SK-N-SH (cell line): Measurements from ENCODE around the gene RC3H2. TPM values are rescaled to one million over a fixed set of nuclear protein-coding genes. Genes with fewer than 3 reads are reported as not detected.

Experiments used
- CTCF ChIA-PET: fragments of 300-600, 350-600 bp; formaldehyde crosslinking; extraction: SDS; loops from one replicate; lab custom pipeline; 2021; lab: Yijun Ruan, JAX
- POLR2A ChIA-PET: fragments of 350-600 bp; sonication (Branson Sonifier 250); formaldehyde crosslinking; extraction: SDS; loops from one replicate; lab custom pipeline; 2020; ENCODE audit warnings: antibody characterized with exemption, inconsistent platforms; lab: Yijun Ruan, JAX
- DNase-seq: peaks from one replicate; pipeline ENCODE4 v3.0.0; 2012
- H2AFZ ChIP-seq: fragments of 200-600 bp; sonication (generic); 2 replicates; pipeline ENCODE4 v1.8.1; 2016; ENCODE audit warnings: antibody characterized with exemption, mild to moderate bottlenecking, low read depth
- H3F3A ChIP-seq: fragments of 200-600 bp; sonication (generic); replicated peaks from 2 replicates; pipeline ENCODE3; 2016; ENCODE audit warnings: antibody characterized with exemption, mild to moderate bottlenecking; ENCODE audit not compliant: insufficient read depth
- H3K27ac ChIP-seq, 2 experiments: fragments of 200-500 bp in 1 of 2; fragments of 200-600 bp in 1 of 2; sonication (Bioruptor generic) in 1 of 2; sonication (generic), shearing (Covaris generic) in 1 of 2; 2 replicates each; pipeline versions ENCODE4 v1.5.1 to v1.6.1; 2014 to 2016; ENCODE audit warnings: low read depth in 2 of 2, inconsistent platforms in 1 of 2, low read length in 1 of 2, mild to moderate bottlenecking in 1 of 2, mixed read lengths in 1 of 2
- H3K27me3 ChIP-seq: fragments of 200-600 bp; sonication (generic), shearing (Covaris generic); 2 replicates; pipeline ENCODE4 v1.6.1; 2016; ENCODE audit warnings: mixed run types; ENCODE audit not compliant: insufficient read depth
- H3K36me3 ChIP-seq, 2 experiments: fragments of 200-500 bp in 1 of 2; fragments of 200-600 bp in 1 of 2; sonication (Bioruptor generic) in 1 of 2; sonication (generic) in 1 of 2; replicated peaks in 1 of 2; 2 replicates each; pipeline versions ENCODE3 to v1.5.1; 2014 to 2016; ENCODE audit warnings: low read length in 1 of 2, mild to moderate bottlenecking in 1 of 2; ENCODE audit not compliant: insufficient read depth in 2 of 2, control insufficient read depth in 1 of 2
- H3K4me1 ChIP-seq, 2 experiments: fragments of 200-500 bp in 1 of 2; fragments of 200-600 bp in 1 of 2; sonication (Bioruptor generic) in 1 of 2; sonication (generic), shearing (Covaris generic) in 1 of 2; 2 replicates each; pipeline versions ENCODE4 v1.5.1 to v1.6.1; 2014 to 2016; ENCODE audit warnings: low read depth in 1 of 2, low read length in 1 of 2, mixed run types in 1 of 2; ENCODE audit not compliant: insufficient read depth in 2 of 2, control insufficient read depth in 1 of 2
- H3K4me2 ChIP-seq: fragments of 200-600 bp; sonication (generic), shearing (Covaris generic); 2 replicates; pipeline ENCODE4 v1.6.1; 2017; ENCODE audit warnings: mixed run types
- H3K4me3 ChIP-seq, 2 experiments: fragments of 200-500 bp in 1 of 2; fragments of 200-600 bp in 1 of 2; sonication (Bioruptor generic) in 1 of 2; sonication (generic), shearing (Covaris generic) in 1 of 2; 2 replicates each; pipeline versions ENCODE4 v1.5.1 to v1.8.1; 2014 to 2016; ENCODE audit warnings: low read depth in 2 of 2, inconsistent platforms in 1 of 2, low read length in 1 of 2, mild to moderate bottlenecking in 1 of 2, mixed read lengths in 1 of 2, moderate library complexity in 1 of 2
- H3K79me2 ChIP-seq: fragments of 200-600 bp; sonication (generic); 2 replicates; pipeline ENCODE4 v1.8.1; 2017; ENCODE audit warnings: mild to moderate bottlenecking; ENCODE audit not compliant: insufficient read depth
- H3K9ac ChIP-seq: fragments of 200-600 bp; sonication (generic); 2 replicates; pipeline ENCODE4 v1.6.1; 2017; ENCODE audit warnings: mixed run types
- H3K9me2 ChIP-seq: fragments of 200-600 bp; sonication (generic); 2 replicates; pipeline ENCODE4 v1.6.1; 2017; ENCODE audit warnings: mixed run types
- H3K9me3 ChIP-seq: fragments of 200-600 bp; sonication (generic); 2 replicates; pipeline ENCODE4 v1.6.1; 2017; ENCODE audit warnings: mixed run types, mild to moderate bottlenecking, moderate library complexity
- H4K20me1 ChIP-seq: fragments of 200-600 bp; sonication (generic); 2 replicates; pipeline ENCODE4 v1.6.1; 2017; ENCODE audit warnings: mild to moderate bottlenecking, mixed run types; ENCODE audit not compliant: insufficient read depth
- ELF1 ChIP-seq: IDR thresholded peaks from 2 replicates; pipeline ENCODE4 v1.4.0; 2012
- GATA2 ChIP-seq: sonication (generic); formaldehyde crosslinking; IDR thresholded peaks from 2 replicates; pipeline ENCODE4 v1.5.0; 2020; ENCODE audit warnings: mild to moderate bottlenecking, missing genetic modification reagents
- JUND ChIP-seq: IDR thresholded peaks from 2 replicates; pipeline ENCODE4 v1.4.0; 2012
- MEF2A ChIP-seq: IDR thresholded peaks from 2 replicates; pipeline ENCODE4 v1.4.0; 2012; ENCODE audit warnings: low read depth, borderline replicate concordance
- MXI1 ChIP-seq: IDR thresholded peaks from 2 replicates; pipeline ENCODE4 v1.6.1; 2012; ENCODE audit warnings: mild to moderate bottlenecking, low read depth, low read length, improper control_type of control experiment
- POLR2AphosphoS5 ChIP-seq: IDR thresholded peaks from 2 replicates; pipeline ENCODE4 v1.6.1; 2012; ENCODE audit warnings: low read depth, low read length
- RCOR1 ChIP-seq: fragments of 150-350 bp; IDR thresholded peaks from 2 replicates; pipeline ENCODE4 v1.6.1; 2017; ENCODE audit warnings: antibody characterized with exemption, low read length
- REST ChIP-seq: IDR thresholded peaks from 2 replicates; pipeline ENCODE4 v1.6.1; 2012; ENCODE audit warnings: mild to moderate bottlenecking, low read depth, low read length, moderate library complexity
- SIN3A ChIP-seq: IDR thresholded peaks from 2 replicates; pipeline ENCODE4 v1.6.1; 2012; ENCODE audit warnings: low read depth, mild to moderate bottlenecking, low read length, moderate library complexity, borderline replicate concordance
- TEAD4 ChIP-seq: IDR thresholded peaks from 2 replicates; pipeline ENCODE4 v1.4.0; 2012; ENCODE audit warnings: mild to moderate bottlenecking, borderline replicate concordance; ENCODE audit not compliant: insufficient read depth
- WGBS: methylation state at CpG from one replicate; pipeline ENCODE4 v1.1.6; 2017; ENCODE audit warnings: low lambda C conversion rate; 5-methylcytosine and 5-hydroxymethylcytosine counted together
- polyA plus RNA-seq, 3 experiments: library from polyadenylated mRNA; depleted of rRNA; stranded (reverse); fragments of >200 nt; gene quantifications; 2 replicates each; pipeline ENCODE4 v1.2.3, GENCODE V29; 2012
- TF ChIP-seq, protein P1 (sequence below): fragments of 150-350 bp; IDR thresholded peaks from 2 replicates; pipeline ENCODE4 v1.6.1; 2016; ENCODE audit warnings: mild to moderate bottlenecking, low read depth, low read length

Gene RC3H2
- polyA plus RNA-seq, 1 of the 3 experiments (the other 2 are of a cell fraction), result 12.4 TPM

DNA sequence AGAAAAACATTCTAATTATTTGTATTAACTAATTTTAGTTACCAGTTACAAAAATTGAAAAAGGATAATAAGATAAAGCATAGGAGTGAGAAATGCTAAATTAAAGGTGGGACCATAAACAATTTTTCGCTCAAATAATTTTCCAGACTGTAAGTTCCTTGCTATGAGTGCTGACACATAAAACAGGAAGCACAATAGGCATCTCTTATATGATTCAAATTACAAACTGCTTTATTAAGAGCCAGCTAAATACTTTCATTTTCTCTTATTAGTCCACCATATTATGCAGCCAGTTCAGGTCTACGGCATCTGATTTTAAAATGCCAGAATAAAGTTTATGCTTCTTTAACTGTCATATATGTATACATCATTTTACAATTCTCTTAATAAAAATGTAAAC lies 4.4 kb downstream of the RC3H2 start:
- peaks cover 2 to 10% of the 10 kb centered on the region in 2 experiments; a peak in 2 of 4 replicates for H3K4me1 ChIP-seq
- H3K79me2 ChIP-seq, result peaks cover 93% of the 10 kb centered on the region
- H3K9ac ChIP-seq, result peak overlapping the region; percentile 18; the same call in 1 of the 2 replicates
- no peaks in the 10 kb centered on the region for H3K9me3 ChIP-seq
- H3K9me2 ChIP-seq, result no peaks in the 10 kb centered on the region
- peaks cover 11% of the 10 kb centered on the region for H3F3A ChIP-seq
- no peak overlapping the region for H2AFZ ChIP-seq
- H3K36me3 ChIP-seq, result peaks cover 13 to 28% of the 10 kb centered on the region in 2 experiments
- peak overlapping the region; percentile 63 for H3K4me2 ChIP-seq
- ChIA-PET POLR2A (no interaction called here), CTCF (no interaction called here)
- DNase-seq, result no peak
- peak overlapping the region; percentile 12 to 17; a peak in 3 of 4 replicates for H3K4me3 ChIP-seq
- peak overlapping the region; percentile 24 to 36; a peak in 3 of 4 replicates for H3K27ac ChIP-seq
- no peaks in the 10 kb centered on the region for H3K27me3 ChIP-seq
- H4K20me1 ChIP-seq, result peaks cover 26% of the 10 kb centered on the region
- WGBS, result 82% methylated on average over 2 of the region's 2 CpGs
- TF ChIP-seq REST (no peak), POLR2AphosphoS5 (no peak)
- TF ChIP-seq, all 33 proteins: peak for 0

DNA sequence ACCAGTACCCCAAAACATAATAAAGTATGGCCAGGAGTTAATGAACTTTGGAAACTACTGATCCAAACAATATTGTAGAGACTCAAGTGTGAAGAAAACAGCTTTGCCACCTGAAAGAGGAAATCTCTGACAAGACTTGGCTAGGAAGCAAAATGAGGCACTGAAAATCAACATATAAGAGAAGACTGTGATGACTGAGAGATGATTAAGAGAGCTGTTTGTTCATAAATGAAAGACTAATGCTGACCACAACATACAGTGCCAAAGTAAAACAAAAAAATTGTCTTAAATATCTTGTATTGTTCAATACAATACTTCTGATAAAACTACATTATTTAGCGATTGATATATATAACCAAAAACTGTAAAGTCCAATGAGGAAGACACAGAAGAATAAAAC lies 7.2 kb downstream of the RC3H2 start:
- Histone ChIP-seq H3K9ac (no peak overlapping the region), H4K20me1 (peaks cover 26% of the 10 kb centered on the region), H3K27me3 (no peaks in the 10 kb centered on the region), H3K36me3 (peaks cover 22 to 51% of the 10 kb centered on the region in 2 experiments)
- 100% methylated on average over 1 of the region's 1 CpG for WGBS
- DNase-seq, result no peak
- TF ChIP-seq MXI1 (no peak), GATA2 (CRISPR knock-in tag) (no peak), MEF2A (no peak), ELF1 (no peak), TEAD4 (no peak), JUND (no peak), SIN3A (no peak), RCOR1 (no peak)
- TF ChIP-seq, protein P1, sequence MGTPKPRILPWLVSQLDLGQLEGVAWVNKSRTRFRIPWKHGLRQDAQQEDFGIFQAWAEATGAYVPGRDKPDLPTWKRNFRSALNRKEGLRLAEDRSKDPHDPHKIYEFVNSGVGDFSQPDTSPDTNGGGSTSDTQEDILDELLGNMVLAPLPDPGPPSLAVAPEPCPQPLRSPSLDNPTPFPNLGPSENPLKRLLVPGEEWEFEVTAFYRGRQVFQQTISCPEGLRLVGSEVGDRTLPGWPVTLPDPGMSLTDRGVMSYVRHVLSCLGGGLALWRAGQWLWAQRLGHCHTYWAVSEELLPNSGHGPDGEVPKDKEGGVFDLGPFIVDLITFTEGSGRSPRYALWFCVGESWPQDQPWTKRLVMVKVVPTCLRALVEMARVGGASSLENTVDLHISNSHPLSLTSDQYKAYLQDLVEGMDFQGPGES, result no peak
- TF ChIP-seq, all 33 proteins: peak for 0
- H3K4me1 ChIP-seq, result peaks cover 2 to 10% of the 10 kb centered on the region in 2 experiments; a peak in 2 of 4 replicates
- H3K9me2 ChIP-seq, result no peaks in the 10 kb centered on the region
- peaks cover 6% of the 10 kb centered on the region for H3F3A ChIP-seq
- ChIA-PET POLR2A (interaction anchor here (0.7 kb wide), 1 partner anchor 8 kb away, joined by 4 read pairs; no protein-coding TSS in a partner anchor), CTCF (no interaction called here)
- 0 out of 2 replicates have a peak overlapping the region, but pooled peaks have one; percentile 1 for H3K4me2 ChIP-seq
- H3K4me3 ChIP-seq, result no peak overlapping the region
- H3K79me2 ChIP-seq, result peaks cover 100% of the 10 kb centered on the region
- peak overlapping the region in 1 of 2 experiments; percentile 2; a peak in 1 of 4 replicates for H3K27ac ChIP-seq
- H2AFZ ChIP-seq, result no peak overlapping the region
- no peaks in the 10 kb centered on the region for H3K9me3 ChIP-seq
